HepG2 (cell line): ENCODE data around the gene SIGMAR1. TPM values are rescaled to one million over a fixed set of nuclear protein-coding genes. Genes with fewer than 3 reads are reported as not detected.

Experiments
- ATAC-seq: fragments of 200-7000 bp; cut with Tn5 transposase; 3 replicates; pipeline ENCODE4 v1.9.1; 2020; ENCODE audit warnings: mild to moderate bottlenecking, moderate library complexity
- BruUV-seq: library from RNA; stranded (reverse); fragments of 400-500 nt; replicated peaks from 2 replicates; lab custom pipeline; 2021; lab: Mats Ljungman, UMichigan
- CTCF ChIA-PET: fragments of 300-600 bp; formaldehyde crosslinking; extraction: SDS; loops from one replicate; lab custom pipeline; 2021; ENCODE audit warnings: low total read pairs, inconsistent platforms, low intra/inter-chr PET ratio; lab: Yijun Ruan, JAX
- POLR2A ChIA-PET: fragments of 350-600 bp; sonication (Branson Sonifier 250); formaldehyde crosslinking; loops from one replicate; lab custom pipeline; 2020; ENCODE audit warnings: antibody characterized with exemption, inconsistent platforms; lab: Yijun Ruan, JAX
- DNase-seq: peaks from one replicate; pipeline ENCODE4 v3.0.0-alpha.2; 2015; ENCODE audit warnings: low spot score
- FAIRE-seq: peaks from 3 replicates; lab custom pipeline; 2011; peaks lifted over from hg19 to GRCh38; lab: Jason Lieb, UNC
- H2AFZ ChIP-seq: one replicate; pipeline ENCODE4 v1.6.1; 2011; ENCODE audit warnings: low read length, inconsistent platforms
- H3K27ac ChIP-seq: fragments of 300-600 bp; 3 replicates; pipeline ENCODE4 v1.8.0; 2011; ENCODE audit warnings: mixed run types, mild to moderate bottlenecking, mixed read lengths, low read length, inconsistent platforms; ENCODE audit not compliant: insufficient read depth; ENCODE audit errors: extremely low read length
- H3K27me3 ChIP-seq, 2 experiments: fragments of 200-600 bp in 1 of 2; 2 replicates in 1 of 2; 3 replicates in 1 of 2; pipeline versions ENCODE4 v1.6.0 to v1.8.0; 2011; ENCODE audit warnings: low read length in 2 of 2, mild to moderate bottlenecking in 2 of 2, moderate library complexity in 2 of 2, inconsistent platforms in 1 of 2; ENCODE audit not compliant: insufficient read depth in 2 of 2, control insufficient read depth in 1 of 2
- H3K36me3 ChIP-seq, 2 experiments: fragments of 200-600 bp in 1 of 2; replicated peaks in 1 of 2; 2 replicates in 1 of 2; 3 replicates in 1 of 2; pipeline versions ENCODE4 v1.5.1 to v1.8.0; 2011; ENCODE audit warnings: low read length in 2 of 2, inconsistent platforms in 1 of 2; ENCODE audit not compliant: insufficient read depth in 2 of 2, control insufficient read depth in 1 of 2
- H3K4me1 ChIP-seq: 2 replicates; pipeline ENCODE4 v1.5.1; 2012; ENCODE audit warnings: low read length, inconsistent platforms; ENCODE audit not compliant: insufficient read depth
- H3K4me2 ChIP-seq: 2 replicates; pipeline ENCODE4 v1.6.0; 2011; ENCODE audit warnings: low read depth, low read length, inconsistent platforms
- H3K4me3 ChIP-seq, 3 experiments: fragments of 200-600 bp in 1 of 3; sonication (generic), shearing (Covaris generic) in 1 of 3; replicated peaks in 1 of 3; 2 replicates each; pipeline ENCODE4 v1.5.1; 2011 to 2016; ENCODE audit warnings: low read length in 3 of 3, inconsistent platforms in 2 of 3, low read depth in 2 of 3, mild to moderate bottlenecking in 2 of 3, control low read depth in 1 of 3, mixed read lengths in 1 of 3; ENCODE audit not compliant: insufficient read depth in 1 of 3
- H3K79me2 ChIP-seq: one replicate; pipeline ENCODE4 v1.6.1; 2011; ENCODE audit warnings: low read length, inconsistent platforms; ENCODE audit not compliant: insufficient read depth
- H3K9ac ChIP-seq: 2 replicates; pipeline ENCODE4 v1.6.0; 2011; ENCODE audit warnings: mild to moderate bottlenecking, low read depth, low read length, inconsistent platforms; ENCODE audit not compliant: insufficient read depth
- H3K9me3 ChIP-seq: 2 replicates; pipeline ENCODE4 v1.5.1; 2012; ENCODE audit warnings: mild to moderate bottlenecking, low read length
- H4K20me1 ChIP-seq: 2 replicates; pipeline ENCODE4 v1.6.0; 2011; ENCODE audit warnings: inconsistent platforms, mild to moderate bottlenecking, low read length, moderate library complexity; ENCODE audit not compliant: insufficient read depth
- GTF3A ChIP-seq: sonication (generic); formaldehyde crosslinking; conservative IDR thresholded peaks from 2 replicates; pipeline ENCODE4 v1.4.0; 2020; ENCODE audit warnings: mild to moderate bottlenecking, missing genetic modification reagents
- KAT2B ChIP-seq: fragments of 150-350 bp; IDR thresholded peaks from 2 replicates; pipeline ENCODE4 v1.6.1; 2014; ENCODE audit warnings: low read depth, low read length, borderline replicate concordance
- KMT2B ChIP-seq: IDR thresholded peaks from 2 replicates; pipeline ENCODE4 v1.6.1; 2016; ENCODE audit warnings: missing genetic modification reagents, missing compliant biosample characterization
- SP4 ChIP-seq: sonication (generic); formaldehyde crosslinking; IDR thresholded peaks from 2 replicates; pipeline ENCODE4 v1.8.1; 2023; ENCODE audit warnings: mild to moderate bottlenecking, missing genetic modification reagents
- SRY ChIP-seq: sonication (generic); formaldehyde crosslinking; IDR thresholded peaks from 2 replicates; pipeline ENCODE4 v1.8.0; 2022; ENCODE audit warnings: mild to moderate bottlenecking, missing genetic modification reagents
- ZFP82 ChIP-seq: sonication (generic); formaldehyde crosslinking; IDR thresholded peaks from 2 replicates; pipeline ENCODE4 v1.5.1; 2020; ENCODE audit warnings: mild to moderate bottlenecking, missing genetic modification reagents, borderline replicate concordance
- ZGPAT ChIP-seq: IDR thresholded peaks from 2 replicates; pipeline ENCODE4 v1.6.1; 2016; ENCODE audit warnings: mild to moderate bottlenecking
- ZNF850 ChIP-seq: sonication (generic); formaldehyde crosslinking; conservative IDR thresholded peaks from 2 replicates; pipeline ENCODE4 v1.9.0; 2021; ENCODE audit warnings: mild to moderate bottlenecking, missing genetic modification reagents
- WGBS: methylation state at CpG from one replicate; pipeline ENCODE4 v1.1.6; 2017; ENCODE audit warnings: low lambda C conversion rate; 5-methylcytosine and 5-hydroxymethylcytosine counted together
- in situ Hi-C: cut with HindIII; loops from 2 replicates; pipeline ENCODE4 v1.10.0; 2017; ENCODE audit warnings: low pct_unique_long_range_greater_than_20kb; ENCODE audit not compliant: extremely low pct_ligation_motif_present
- intact Hi-C: fragments of 100-400 bp; cut with micrococcal nuclease; formaldehyde crosslinking; loops from one replicate; pipeline ENCODE4 v1.10.0; 2022; ENCODE audit not compliant: unreplicated experiment
- polyA plus RNA-seq, 8 experiments: library from polyadenylated mRNA; depleted of rRNA in 3 of 8; stranded (reverse) in 7 of 8; unstranded in 1 of 8; fragments of >200 nt; fragmentation: Illumina TruSeq in 4 of 8; extraction: Trizol in 4 of 8; gene quantifications; 2 replicates each; pipeline versions ENCODE4 v1.2.1 to v1.2.3, GENCODE V29; 2011 to 2016; ENCODE audit warnings: low read depth in 4 of 8, missing spikeins in 1 of 8, mixed read lengths in 1 of 8; ENCODE audit not compliant: insufficient read depth in 1 of 8
- total RNA-seq, 5 experiments: library from RNA; depleted of rRNA; stranded (reverse); fragments of >200 nt; fragmentation: Illumina TruSeq; extraction: Trizol; gene quantifications; 2 replicates each; pipeline ENCODE4 v1.2.3, GENCODE V29; 2016; ENCODE audit warnings: low read depth in 1 of 5

SIGMAR1 gene
- total and polyA plus RNA-seq, 2 of the 13 experiments (the other 11 are each of a cell fraction or from before 2014, with no cell fraction given), result 38.9 to 60.8 TPM

GRCh38 chr9:34655394-34655793 is 17.8 kb upstream of the SIGMAR1 start:
- TF ChIP-seq SP4 (CRISPR knock-in tag) (no peak), KMT2B (CRISPR knock-in tag) (no peak), ZGPAT (CRISPR knock-in tag) (no peak), SRY (CRISPR knock-in tag) (no peak), ZFP82 (CRISPR knock-in tag) (no peak), GTF3A (CRISPR knock-in tag) (no peak), ZNF850 (no peak), KAT2B (no peak)
- no peak for FAIRE-seq
- Histone ChIP-seq H3K4me2 (no peak overlapping the region), H4K20me1 (no peaks in the 10 kb centered on the region), H3K79me2 (no peaks in the 10 kb centered on the region), H3K4me3 (no peak overlapping the region), H3K27ac (no peak overlapping the region), H3K36me3 (no peaks in the 10 kb centered on the region), H3K4me1 (peaks cover 36% of the 10 kb centered on the region), H3K27me3 (no peaks in the 10 kb centered on the region; a peak in 3 of 5 replicates), H2AFZ (no peak overlapping the region), H3K9me3 (no peaks in the 10 kb centered on the region), H3K9ac (no peak overlapping the region)
- CTCF ChIA-PET, result no interaction called here
- POLR2A ChIA-PET, result interaction anchor here (2.3 kb wide), 1 partner anchor 10 kb away, joined by 14 read pairs; the partner anchor contains the start of gene GALT
- no TSS peak for BruUV-seq
- no peak for DNase-seq
- WGBS, result 19% methylated on average over 5 of the region's 5 CpGs
- intact Hi-C loops (no loop called here), in situ Hi-C loops (no loop called here)
- no peak for ATAC-seq
